ENCODE measurements around the gene OOSP3. TPM values are rescaled to one million over a fixed set of nuclear protein-coding genes. Genes with fewer than 3 reads are reported as not detected.

The OOSP3 gene
- total RNA-seq, 1 experiment from 2014 or later: not detected

DNA sequence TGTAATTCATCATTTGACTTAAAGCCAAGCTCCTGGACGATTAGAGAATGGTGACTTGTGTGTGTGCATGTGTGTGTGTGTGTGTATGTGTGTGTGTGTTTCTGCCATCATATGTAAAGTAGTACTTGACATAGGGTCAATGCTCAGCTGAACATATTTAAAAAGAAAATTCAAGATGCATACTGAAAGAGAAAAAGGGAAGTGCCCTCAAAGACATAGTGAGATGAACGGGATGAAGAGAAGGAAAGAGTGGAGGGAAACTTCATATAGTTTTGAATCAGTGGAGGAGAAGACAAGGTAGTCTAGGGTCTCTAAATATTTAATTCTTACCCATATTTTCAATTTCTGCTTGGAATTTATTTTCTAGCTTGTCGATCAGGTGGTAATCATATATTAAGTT is 16.3 kb upstream of the OOSP3 start:
- ChIA-PET CTCF (no interaction called here), POLR2A (no interaction called here), RAD21 (ENCODE audit: low non-redundant PET in 1 of 2, low total read pairs in 2 of 2, uncharacterized antibody in 2 of 2, unreplicated experiment in 2 of 2) (no interaction called here)
- H3K9me3 ChIP-seq (ENCODE audit: control insufficient read depth in 1 of 2, insufficient read depth in 1 of 2, low read depth in 1 of 2, low read length in 2 of 2): no peaks in the 10 kb centered on the region
- H3K27ac ChIP-seq (ENCODE audit: low read depth, low read length): no peak overlapping the region
- H3K4me2 ChIP-seq (ENCODE audit: low read length): no peak overlapping the region
- no TSS peak for BruUV-seq (replicated peaks)
- H3K4me1 ChIP-seq (ENCODE audit: control insufficient read depth in 1 of 2, insufficient read depth in 2 of 2, low read length in 2 of 2): peaks cover 19 to 52% of the 10 kb centered on the region in 2 experiments
- no peaks in the 10 kb centered on the region for H3K9me2 ChIP-seq (ENCODE audit: insufficient read depth)
- DNase-seq (ENCODE audit: low read depth, low spot score): no peak
- H3K36me3 ChIP-seq (ENCODE audit: control insufficient read depth in 1 of 2, insufficient read depth in 2 of 2, low read length in 2 of 2): no peaks in the 10 kb centered on the region
- intact Hi-C loops (cut with micrococcal nuclease): no loop called here
- no peak overlapping the region for H3K4me3 ChIP-seq (replicated peaks in 1 of 2; ENCODE audit: low read depth in 1 of 2, low read length in 2 of 2)
- H4K20me1 ChIP-seq (ENCODE audit: insufficient read depth): no peaks in the 10 kb centered on the region
- H3K79me2 ChIP-seq (ENCODE audit: insufficient read depth, low read length): no peaks in the 10 kb centered on the region
- TF ChIP-seq, protein P1, sequence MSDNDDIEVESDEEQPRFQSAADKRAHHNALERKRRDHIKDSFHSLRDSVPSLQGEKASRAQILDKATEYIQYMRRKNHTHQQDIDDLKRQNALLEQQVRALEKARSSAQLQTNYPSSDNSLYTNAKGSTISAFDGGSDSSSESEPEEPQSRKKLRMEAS (IDR thresholded peaks at IDR 0.05): no peak
- TF ChIP-seq POLR2AphosphoS5 (IDR thresholded peaks at IDR 0.05; ENCODE audit: low read depth, low read length) (no peak), SRF (IDR thresholded peaks at IDR 0.05; ENCODE audit: low read depth) (no peak), JUND (IDR thresholded peaks at IDR 0.05) (no peak), EZH2phosphoT487 (IDR thresholded peaks at IDR 0.05; ENCODE audit: borderline replicate concordance) (no peak), SIN3A (IDR thresholded peaks at IDR 0.05; ENCODE audit: low read depth) (no peak), CBX3 (IDR thresholded peaks at IDR 0.05; ENCODE audit: low read depth) (no peak)
- TF ChIP-seq, protein P2, sequence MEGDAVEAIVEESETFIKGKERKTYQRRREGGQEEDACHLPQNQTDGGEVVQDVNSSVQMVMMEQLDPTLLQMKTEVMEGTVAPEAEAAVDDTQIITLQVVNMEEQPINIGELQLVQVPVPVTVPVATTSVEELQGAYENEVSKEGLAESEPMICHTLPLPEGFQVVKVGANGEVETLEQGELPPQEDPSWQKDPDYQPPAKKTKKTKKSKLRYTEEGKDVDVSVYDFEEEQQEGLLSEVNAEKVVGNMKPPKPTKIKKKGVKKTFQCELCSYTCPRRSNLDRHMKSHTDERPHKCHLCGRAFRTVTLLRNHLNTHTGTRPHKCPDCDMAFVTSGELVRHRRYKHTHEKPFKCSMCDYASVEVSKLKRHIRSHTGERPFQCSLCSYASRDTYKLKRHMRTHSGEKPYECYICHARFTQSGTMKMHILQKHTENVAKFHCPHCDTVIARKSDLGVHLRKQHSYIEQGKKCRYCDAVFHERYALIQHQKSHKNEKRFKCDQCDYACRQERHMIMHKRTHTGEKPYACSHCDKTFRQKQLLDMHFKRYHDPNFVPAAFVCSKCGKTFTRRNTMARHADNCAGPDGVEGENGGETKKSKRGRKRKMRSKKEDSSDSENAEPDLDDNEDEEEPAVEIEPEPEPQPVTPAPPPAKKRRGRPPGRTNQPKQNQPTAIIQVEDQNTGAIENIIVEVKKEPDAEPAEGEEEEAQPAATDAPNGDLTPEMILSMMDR (IDR thresholded peaks at IDR 0.05 in 2 of 3, conservative IDR thresholded peaks at IDR 0.05 in 1 of 3; ENCODE audit: borderline replicate concordance in 1 of 3, insufficient read depth in 1 of 3, low read depth in 2 of 3, low read length in 2 of 3): no peak
- no peak for ATAC-seq
- no peak overlapping the region for H3K9ac ChIP-seq (ENCODE audit: low read length)
- H2AFZ ChIP-seq (ENCODE audit: low read depth, low read length, poor library complexity, severe bottlenecking): no peak overlapping the region
- no peaks in the 10 kb centered on the region for H3K27me3 ChIP-seq (ENCODE audit: insufficient read depth, low read length)

DNA sequence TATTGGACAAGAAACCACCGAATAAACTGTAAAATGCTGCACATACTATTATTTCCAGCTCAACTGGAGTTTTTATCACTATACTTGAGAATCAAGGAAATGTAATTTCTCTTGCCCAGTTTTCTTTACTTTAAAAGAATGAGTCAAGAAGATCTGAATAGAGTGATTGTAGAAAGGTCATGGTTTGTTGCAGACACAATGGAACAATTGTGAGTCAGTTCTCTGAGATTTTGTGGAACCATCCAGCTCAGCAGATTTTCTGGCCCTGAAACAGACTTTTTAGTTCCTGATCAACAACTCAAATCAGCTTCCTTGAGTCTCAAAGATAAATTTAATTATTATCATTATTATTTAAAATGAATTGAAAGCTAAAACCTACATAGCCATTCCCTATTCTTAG is 13.6 kb upstream of the OOSP3 start:
- H3K9me2 ChIP-seq (ENCODE audit: insufficient read depth): no peaks in the 10 kb centered on the region
- H4K20me1 ChIP-seq (ENCODE audit: insufficient read depth): no peaks in the 10 kb centered on the region
- H3K36me3 ChIP-seq (ENCODE audit: control insufficient read depth in 1 of 2, insufficient read depth in 2 of 2, low read length in 2 of 2): no peaks in the 10 kb centered on the region
- H3K4me2 ChIP-seq (ENCODE audit: low read length): peak overlapping the region; percentile 54
- ATAC-seq (0 out of 2 replicates have a peak, but pooled peaks have one; percentile 38), DNase-seq (ENCODE audit: low read depth, low spot score) (peak; percentile 48)
- no peaks in the 10 kb centered on the region for H3K27me3 ChIP-seq (ENCODE audit: insufficient read depth, low read length)
- BruUV-seq (replicated peaks): no TSS peak
- CTCF ChIA-PET: interaction anchor here (1.0 to 1.5 kb wide), 2 partner anchors 54 to 386 kb away, joined by 3 to 4 read pairs; no protein-coding TSS in a partner anchor
- H3K4me3 ChIP-seq (replicated peaks in 1 of 2; ENCODE audit: low read depth in 1 of 2, low read length in 2 of 2): no peak overlapping the region
- H3K9me3 ChIP-seq (ENCODE audit: control insufficient read depth in 1 of 2, insufficient read depth in 1 of 2, low read depth in 1 of 2, low read length in 2 of 2): no peaks in the 10 kb centered on the region
- peak overlapping the region; percentile 46 for H2AFZ ChIP-seq (ENCODE audit: low read depth, low read length, poor library complexity, severe bottlenecking)
- H3K4me1 ChIP-seq (ENCODE audit: control insufficient read depth in 1 of 2, insufficient read depth in 2 of 2, low read length in 2 of 2): peaks cover 0 to 27% of the 10 kb centered on the region in 2 experiments; a peak in 2 of 4 replicates
- intact Hi-C loops (cut with micrococcal nuclease): no loop called here
- no peaks in the 10 kb centered on the region for H3K79me2 ChIP-seq (ENCODE audit: insufficient read depth, low read length)
- RAD21 ChIA-PET (ENCODE audit: low non-redundant PET in 1 of 2, low total read pairs in 2 of 2, uncharacterized antibody in 2 of 2, unreplicated experiment in 2 of 2): no interaction called here
- H3K27ac ChIP-seq (ENCODE audit: low read depth, low read length): no peak overlapping the region
- TF ChIP-seq FOSL1 (IDR thresholded peaks at IDR 0.05; ENCODE audit: low read depth) (peak; percentile 45; the same call in 1 of the 2 replicates), SP1 (IDR thresholded peaks at IDR 0.05; ENCODE audit: low read depth) (peak; percentile 39; the same call in 1 of the 2 replicates), JUND (IDR thresholded peaks at IDR 0.05) (0 out of 2 replicates have a peak, but pooled peaks have one; percentile 39), CBX3 (IDR thresholded peaks at IDR 0.05; ENCODE audit: low read depth) (0 out of 2 replicates have a peak, but pooled peaks have one; percentile 23)
- TF ChIP-seq, protein P3, sequence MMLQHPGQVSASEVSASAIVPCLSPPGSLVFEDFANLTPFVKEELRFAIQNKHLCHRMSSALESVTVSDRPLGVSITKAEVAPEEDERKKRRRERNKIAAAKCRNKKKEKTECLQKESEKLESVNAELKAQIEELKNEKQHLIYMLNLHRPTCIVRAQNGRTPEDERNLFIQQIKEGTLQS (IDR thresholded peaks at IDR 0.05): no peak
- POLR2A ChIA-PET: no interaction called here
- no peak overlapping the region for H3K9ac ChIP-seq (ENCODE audit: low read length)
